Neural cell (in vitro differentiated cells): ENCODE data around the gene CAMKMT. TPM values are rescaled to one million over a fixed set of nuclear protein-coding genes. Genes with fewer than 3 reads are reported as not detected.

ENCODE experiments used
- H2AFZ ChIP-seq: fragments of 200-600, 300-800 bp; sonication (generic), shearing (Covaris generic); 2 replicates; pipeline ENCODE4 v1.6.0; 2014; ENCODE audit warnings: low read depth, mild to moderate bottlenecking, antibody characterized with exemption, low read length, moderate library complexity
- H3F3A ChIP-seq: fragments of 200-600 bp; shearing (Covaris generic); 2 replicates; pipeline ENCODE4 v1.6.1; 2016; ENCODE audit warnings: mild to moderate bottlenecking, moderate library complexity, mixed read lengths, antibody characterized with exemption, low read length; ENCODE audit not compliant: insufficient read depth, poor library complexity, severe bottlenecking
- H3K27ac ChIP-seq: fragments of 200-600, 300-800 bp; sonication (generic), shearing (Covaris generic); 2 replicates; pipeline ENCODE4 v1.5.1; 2014; ENCODE audit warnings: mild to moderate bottlenecking, low read length, moderate library complexity
- H3K27me3 ChIP-seq: fragments of 300-800, 200-600 bp; sonication (generic), shearing (Covaris generic); 2 replicates; pipeline ENCODE4 v1.6.0; 2014; ENCODE audit warnings: mild to moderate bottlenecking, low read depth, low read length, moderate library complexity; ENCODE audit not compliant: insufficient read depth
- H3K36me3 ChIP-seq: fragments of 300-800, 200-600 bp; sonication (generic), shearing (Covaris generic); 2 replicates; pipeline ENCODE4 v1.5.1; 2014; ENCODE audit warnings: mild to moderate bottlenecking, antibody characterized with exemption, low read length, moderate library complexity; ENCODE audit not compliant: insufficient read depth
- H3K4me2 ChIP-seq: fragments of 300-800, 200-600 bp; sonication (generic), shearing (Covaris generic); 2 replicates; pipeline ENCODE4 v1.6.0; 2014; ENCODE audit warnings: mild to moderate bottlenecking, low read length
- H3K4me3 ChIP-seq: fragments of 300-800, 200-600 bp; sonication (generic), shearing (Covaris generic); 2 replicates; pipeline ENCODE4 v1.5.1; 2014; ENCODE audit warnings: mild to moderate bottlenecking, low read length, moderate library complexity
- H3K79me2 ChIP-seq: fragments of 200-600 bp; shearing (Covaris generic); replicated peaks from 2 replicates; pipeline ENCODE4 v1.6.0; 2014; ENCODE audit warnings: mild to moderate bottlenecking, low read length, moderate library complexity; ENCODE audit not compliant: insufficient read depth
- H3K9ac ChIP-seq: fragments of 300-800, 200-600 bp; sonication (generic), shearing (Covaris generic); 2 replicates; pipeline ENCODE4 v1.6.1; 2016; ENCODE audit warnings: mild to moderate bottlenecking, low read length, mixed read lengths
- H3K9me2 ChIP-seq: fragments of 200-600 bp; shearing (Covaris generic); 2 replicates; pipeline ENCODE4 v1.6.1; 2016; ENCODE audit warnings: mild to moderate bottlenecking, low read length, mixed read lengths; ENCODE audit not compliant: insufficient read depth
- H3K9me3 ChIP-seq: fragments of 200-600, 300-800 bp; sonication (generic), shearing (Covaris generic); 2 replicates; pipeline ENCODE4 v1.6.1; 2016; ENCODE audit warnings: mild to moderate bottlenecking, mixed run types, low read length, moderate library complexity, mixed read lengths
- H4K20me1 ChIP-seq: fragments of 200-600 bp; shearing (Covaris generic); 2 replicates; pipeline ENCODE4 v1.6.1; 2016; ENCODE audit warnings: mild to moderate bottlenecking, mixed run types; ENCODE audit not compliant: insufficient read depth
- EP300 ChIP-seq: fragments of 450-650 bp; conservative IDR thresholded peaks from 2 replicates; pipeline ENCODE4 v1.6.1; 2014; ENCODE audit warnings: antibody characterized with exemption, mild to moderate bottlenecking, moderate library complexity; ENCODE audit not compliant: poor library complexity, severe bottlenecking
- EZH2 ChIP-seq: fragments of 200-600, 300-800 bp; shearing (Covaris generic), sonication (generic); IDR thresholded peaks from 2 replicates; pipeline ENCODE4 v1.6.1; 2014; ENCODE audit warnings: antibody characterized with exemption, low read length, borderline replicate concordance, mild to moderate bottlenecking; ENCODE audit not compliant: insufficient read depth, poor library complexity, severe bottlenecking
- MXI1 ChIP-seq: fragments of 450-650 bp; conservative IDR thresholded peaks from 2 replicates; pipeline ENCODE4 v1.6.1; 2014; ENCODE audit warnings: antibody characterized with exemption, mild to moderate bottlenecking; ENCODE audit not compliant: poor library complexity, severe bottlenecking
- POLR2AphosphoS5 ChIP-seq: IDR thresholded peaks from 2 replicates; pipeline ENCODE4 v1.6.1; 2012
- RAD21 ChIP-seq: fragments of 450-650 bp; conservative IDR thresholded peaks from 2 replicates; pipeline ENCODE4 v1.6.1; 2014; ENCODE audit warnings: antibody characterized with exemption, mild to moderate bottlenecking, moderate library complexity
- SMC3 ChIP-seq: fragments of 450-650 bp; conservative IDR thresholded peaks from 2 replicates; pipeline ENCODE4 v1.6.1; 2014; ENCODE audit warnings: antibody characterized with exemption, mild to moderate bottlenecking, moderate library complexity; ENCODE audit not compliant: poor library complexity
- TAF1 ChIP-seq: IDR thresholded peaks from 2 replicates; pipeline ENCODE4 v1.6.1; 2012; ENCODE audit warnings: low read depth
- polyA plus RNA-seq: library from polyadenylated mRNA; depleted of rRNA; stranded (reverse); fragments of >200 nt; gene quantifications from 2 replicates; pipeline ENCODE4 v1.2.3, GENCODE V29; 2014
- TF ChIP-seq, protein P1 (sequence below): fragments of 450-650 bp; IDR thresholded peaks from 2 replicates; pipeline ENCODE4 v1.5.1; 2014; ENCODE audit warnings: antibody characterized with exemption, mild to moderate bottlenecking, moderate library complexity; ENCODE audit not compliant: poor library complexity, severe bottlenecking
- TF ChIP-seq, protein P2 (sequence below): IDR thresholded peaks from 2 replicates; pipeline ENCODE4 v1.6.1; 2012; ENCODE audit warnings: borderline replicate concordance

The CAMKMT gene
- polyA plus RNA-seq, 1 donor from 2014 or later: 5.1 TPM

DNA sequence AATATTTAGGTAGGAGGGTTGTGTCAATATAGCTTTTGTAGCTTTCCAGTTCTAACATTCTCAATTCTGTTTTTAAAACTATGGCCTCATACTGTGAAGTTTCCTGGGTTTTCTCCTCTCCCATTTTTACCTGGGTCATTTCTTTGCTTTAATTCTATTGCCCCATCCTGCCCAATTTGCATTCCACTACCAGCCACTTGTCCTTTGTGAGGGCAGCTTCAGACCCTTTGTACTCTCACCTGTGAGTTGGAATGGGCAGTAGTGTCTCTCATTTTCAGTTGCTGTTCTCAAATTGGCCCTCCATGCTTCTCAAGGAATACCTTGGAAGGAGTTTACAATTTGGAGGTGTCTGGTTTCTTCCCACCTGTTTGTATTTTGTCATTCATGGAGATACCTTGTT, 108.4 kb downstream of the CAMKMT start:
- Histone ChIP-seq H3K27me3 (no peaks in the 10 kb centered on the region), H3K9me2 (no peaks in the 10 kb centered on the region), H2AFZ (no peak overlapping the region), H3K9me3 (no peaks in the 10 kb centered on the region), H3K4me2 (no peak overlapping the region), H3K36me3 (no peaks in the 10 kb centered on the region), H4K20me1 (no peaks in the 10 kb centered on the region), H3K4me3 (no peak overlapping the region), H3K9ac (no peak overlapping the region), H3K27ac (no peak overlapping the region), H3K79me2 (no peaks in the 10 kb centered on the region), H3F3A (no peaks in the 10 kb centered on the region)
- TF ChIP-seq EZH2 (no peak), EP300 (no peak), SMC3 (no peak), RAD21 (no peak), MXI1 (no peak), POLR2AphosphoS5 (no peak), TAF1 (no peak)
- TF ChIP-seq, protein P1, sequence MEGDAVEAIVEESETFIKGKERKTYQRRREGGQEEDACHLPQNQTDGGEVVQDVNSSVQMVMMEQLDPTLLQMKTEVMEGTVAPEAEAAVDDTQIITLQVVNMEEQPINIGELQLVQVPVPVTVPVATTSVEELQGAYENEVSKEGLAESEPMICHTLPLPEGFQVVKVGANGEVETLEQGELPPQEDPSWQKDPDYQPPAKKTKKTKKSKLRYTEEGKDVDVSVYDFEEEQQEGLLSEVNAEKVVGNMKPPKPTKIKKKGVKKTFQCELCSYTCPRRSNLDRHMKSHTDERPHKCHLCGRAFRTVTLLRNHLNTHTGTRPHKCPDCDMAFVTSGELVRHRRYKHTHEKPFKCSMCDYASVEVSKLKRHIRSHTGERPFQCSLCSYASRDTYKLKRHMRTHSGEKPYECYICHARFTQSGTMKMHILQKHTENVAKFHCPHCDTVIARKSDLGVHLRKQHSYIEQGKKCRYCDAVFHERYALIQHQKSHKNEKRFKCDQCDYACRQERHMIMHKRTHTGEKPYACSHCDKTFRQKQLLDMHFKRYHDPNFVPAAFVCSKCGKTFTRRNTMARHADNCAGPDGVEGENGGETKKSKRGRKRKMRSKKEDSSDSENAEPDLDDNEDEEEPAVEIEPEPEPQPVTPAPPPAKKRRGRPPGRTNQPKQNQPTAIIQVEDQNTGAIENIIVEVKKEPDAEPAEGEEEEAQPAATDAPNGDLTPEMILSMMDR: no peak
- TF ChIP-seq, protein P2, sequence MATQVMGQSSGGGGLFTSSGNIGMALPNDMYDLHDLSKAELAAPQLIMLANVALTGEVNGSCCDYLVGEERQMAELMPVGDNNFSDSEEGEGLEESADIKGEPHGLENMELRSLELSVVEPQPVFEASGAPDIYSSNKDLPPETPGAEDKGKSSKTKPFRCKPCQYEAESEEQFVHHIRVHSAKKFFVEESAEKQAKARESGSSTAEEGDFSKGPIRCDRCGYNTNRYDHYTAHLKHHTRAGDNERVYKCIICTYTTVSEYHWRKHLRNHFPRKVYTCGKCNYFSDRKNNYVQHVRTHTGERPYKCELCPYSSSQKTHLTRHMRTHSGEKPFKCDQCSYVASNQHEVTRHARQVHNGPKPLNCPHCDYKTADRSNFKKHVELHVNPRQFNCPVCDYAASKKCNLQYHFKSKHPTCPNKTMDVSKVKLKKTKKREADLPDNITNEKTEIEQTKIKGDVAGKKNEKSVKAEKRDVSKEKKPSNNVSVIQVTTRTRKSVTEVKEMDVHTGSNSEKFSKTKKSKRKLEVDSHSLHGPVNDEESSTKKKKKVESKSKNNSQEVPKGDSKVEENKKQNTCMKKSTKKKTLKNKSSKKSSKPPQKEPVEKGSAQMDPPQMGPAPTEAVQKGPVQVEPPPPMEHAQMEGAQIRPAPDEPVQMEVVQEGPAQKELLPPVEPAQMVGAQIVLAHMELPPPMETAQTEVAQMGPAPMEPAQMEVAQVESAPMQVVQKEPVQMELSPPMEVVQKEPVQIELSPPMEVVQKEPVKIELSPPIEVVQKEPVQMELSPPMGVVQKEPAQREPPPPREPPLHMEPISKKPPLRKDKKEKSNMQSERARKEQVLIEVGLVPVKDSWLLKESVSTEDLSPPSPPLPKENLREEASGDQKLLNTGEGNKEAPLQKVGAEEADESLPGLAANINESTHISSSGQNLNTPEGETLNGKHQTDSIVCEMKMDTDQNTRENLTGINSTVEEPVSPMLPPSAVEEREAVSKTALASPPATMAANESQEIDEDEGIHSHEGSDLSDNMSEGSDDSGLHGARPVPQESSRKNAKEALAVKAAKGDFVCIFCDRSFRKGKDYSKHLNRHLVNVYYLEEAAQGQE: no peak

DNA sequence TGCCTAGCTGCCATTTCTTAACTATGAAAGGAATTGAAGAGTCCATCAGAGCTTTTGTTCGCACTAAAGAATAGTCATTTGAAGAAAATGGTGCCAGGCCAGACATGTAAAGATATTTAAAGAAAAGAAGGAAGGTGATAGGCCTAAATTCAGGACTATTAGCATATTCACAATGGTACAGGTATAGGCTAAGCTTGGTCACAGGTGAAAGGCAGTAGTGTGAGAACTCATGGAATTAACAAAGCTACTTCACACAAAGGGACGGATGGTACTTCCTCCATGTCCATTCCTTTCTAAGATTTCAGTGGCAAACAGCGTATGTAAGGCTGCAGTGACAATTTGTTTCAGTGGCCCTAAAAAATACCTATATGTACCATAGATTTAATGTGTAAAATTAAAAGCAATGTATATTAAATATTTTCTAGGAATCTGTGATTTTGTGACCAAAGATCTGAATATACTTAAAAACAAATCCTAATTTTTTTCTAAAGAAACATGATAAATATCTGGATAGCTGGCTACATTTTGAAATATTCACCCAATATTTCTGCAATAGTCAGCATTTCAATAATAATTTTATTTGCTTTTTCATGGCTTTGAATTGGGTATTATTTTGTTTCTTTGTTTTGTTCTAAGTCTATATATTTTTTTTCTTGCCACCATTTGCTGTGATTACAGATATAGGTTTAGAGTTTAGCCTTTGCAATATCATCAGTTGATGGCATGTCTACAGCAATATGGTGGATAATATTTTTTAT, 116.1 kb downstream of the CAMKMT start:
- Histone ChIP-seq H3F3A (no peaks in the 10 kb centered on the region), H3K4me2 (no peak overlapping the region), H3K36me3 (no peaks in the 10 kb centered on the region), H3K27me3 (no peaks in the 10 kb centered on the region), H3K79me2 (no peaks in the 10 kb centered on the region), H3K27ac (no peak overlapping the region), H4K20me1 (no peaks in the 10 kb centered on the region), H3K4me3 (no peak overlapping the region), H3K9me3 (no peaks in the 10 kb centered on the region), H2AFZ (no peak overlapping the region), H3K9ac (no peak overlapping the region), H3K9me2 (no peaks in the 10 kb centered on the region)
- TF ChIP-seq RAD21: no peak
- TF ChIP-seq TAF1: no peak
- TF ChIP-seq, protein P2: no peak
- TF ChIP-seq EZH2: no peak
- TF ChIP-seq MXI1: no peak
- TF ChIP-seq POLR2AphosphoS5: no peak
- TF ChIP-seq EP300: no peak
- TF ChIP-seq, protein P1: no peak
- TF ChIP-seq SMC3: no peak
